Hepatic stellate cell (primary cell): Measurements from ENCODE around the gene ACTN4.

Experiments used
- DNase-seq: peaks from one replicate; pipeline ENCODE4 v3.0.0; 2011; ENCODE audit warnings: low spot score

The ACTN4 gene

DNA sequence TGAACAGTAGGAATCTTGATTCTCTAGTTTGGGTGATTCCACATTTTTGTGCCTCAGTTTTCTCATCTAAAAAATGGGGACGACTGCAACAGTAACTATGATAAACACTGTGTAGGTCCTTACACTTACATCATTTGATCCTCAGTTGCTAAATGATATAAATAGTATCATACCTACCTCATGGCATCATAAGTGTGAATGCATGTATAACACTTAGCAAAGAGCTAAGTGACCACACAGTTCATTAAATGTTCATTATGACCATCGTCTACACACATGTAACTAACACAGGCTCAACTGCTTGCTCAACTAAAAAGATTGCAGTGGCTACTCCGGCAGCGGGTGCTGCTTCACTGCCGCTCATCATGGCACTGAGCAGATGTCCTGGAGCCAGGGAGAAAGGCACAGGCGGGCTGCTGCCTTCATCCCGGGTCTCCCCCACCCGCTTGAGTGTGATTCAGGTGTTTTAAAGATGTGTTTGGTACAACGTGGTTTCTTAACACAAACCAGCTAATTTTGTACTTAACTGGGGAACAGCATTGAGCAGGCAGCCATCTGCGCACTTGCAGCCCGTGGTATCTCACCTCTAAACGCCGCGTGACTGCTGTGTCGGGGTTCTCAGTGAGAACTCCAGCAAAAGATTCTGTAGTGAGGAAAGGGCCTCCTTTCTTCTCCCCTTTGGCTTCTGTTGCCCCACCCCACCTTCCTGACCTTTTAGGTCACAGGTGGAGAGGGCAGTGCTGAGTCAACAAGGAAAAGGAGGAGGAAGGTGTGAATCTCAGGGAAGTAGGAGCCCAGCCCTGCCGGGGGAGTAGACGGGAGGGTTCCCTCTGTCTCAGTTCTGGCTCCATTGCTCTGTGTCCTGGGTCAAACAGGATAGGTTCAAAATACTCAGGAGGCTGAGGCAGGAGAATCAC lies 11.7 kb upstream of the ACTN4 start:
- no peak for DNase-seq

DNA sequence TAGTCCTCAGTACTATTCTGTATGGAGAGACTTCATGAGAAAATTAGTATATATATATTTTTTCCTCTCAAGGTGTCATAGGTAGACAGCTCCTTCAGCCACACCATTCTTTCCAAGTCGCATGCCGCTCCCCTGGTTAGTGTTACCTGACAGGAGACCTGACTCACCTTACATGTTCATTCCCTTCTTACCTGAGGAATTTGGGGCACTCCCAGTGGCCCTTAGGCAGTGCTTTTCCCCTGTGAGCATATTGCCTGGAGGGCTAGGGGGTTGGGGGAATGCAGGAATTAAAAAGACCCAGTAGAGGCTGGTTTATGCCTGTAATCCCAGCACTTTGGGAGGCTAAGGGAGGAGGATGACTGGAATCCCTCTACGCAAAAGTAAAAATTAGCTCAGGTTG lies 9.0 kb upstream of the ACTN4 start:
- DNase-seq = no peak

DNA sequence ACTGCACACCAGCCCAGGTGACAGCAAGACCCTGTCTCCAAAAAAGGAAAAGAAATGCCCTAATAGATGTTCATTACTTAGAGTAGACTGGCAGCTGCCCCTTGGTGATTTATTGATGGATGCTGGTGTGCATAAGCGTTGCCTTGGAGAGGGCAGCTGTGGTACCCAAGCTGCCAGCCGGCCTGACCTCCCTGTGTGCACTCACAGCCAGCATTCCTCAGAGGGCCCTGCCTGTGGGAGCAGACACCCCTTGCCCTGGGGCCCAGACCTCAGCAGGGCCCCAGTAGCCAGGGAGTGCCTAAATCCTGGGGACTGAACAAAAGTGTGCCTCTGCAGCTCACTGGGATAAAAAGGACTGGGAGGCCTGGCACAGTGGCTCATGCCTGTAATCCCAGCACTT lies 7.8 kb upstream of the ACTN4 start:
- DNase-seq = no peak

DNA sequence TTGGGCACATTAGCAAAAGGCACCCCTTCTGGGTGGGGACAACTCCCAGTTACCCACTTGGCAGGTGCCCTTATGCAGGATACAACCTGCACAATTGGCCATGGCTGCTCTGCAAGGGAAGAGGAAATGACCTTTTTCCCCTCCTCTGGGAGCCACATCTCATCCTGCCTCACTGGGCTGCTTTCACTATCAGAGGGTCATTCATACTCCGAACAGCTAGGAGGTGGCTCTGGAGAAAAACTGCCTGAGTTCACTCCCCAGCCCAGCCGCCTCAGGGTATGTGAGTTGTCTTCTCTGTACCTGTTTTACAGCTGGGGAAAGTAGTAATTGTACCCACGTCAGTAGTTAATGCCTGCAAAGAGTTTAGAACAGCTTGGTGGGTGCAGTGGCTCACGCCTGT lies 7.1 kb upstream of the ACTN4 start:
- no peak for DNase-seq

DNA sequence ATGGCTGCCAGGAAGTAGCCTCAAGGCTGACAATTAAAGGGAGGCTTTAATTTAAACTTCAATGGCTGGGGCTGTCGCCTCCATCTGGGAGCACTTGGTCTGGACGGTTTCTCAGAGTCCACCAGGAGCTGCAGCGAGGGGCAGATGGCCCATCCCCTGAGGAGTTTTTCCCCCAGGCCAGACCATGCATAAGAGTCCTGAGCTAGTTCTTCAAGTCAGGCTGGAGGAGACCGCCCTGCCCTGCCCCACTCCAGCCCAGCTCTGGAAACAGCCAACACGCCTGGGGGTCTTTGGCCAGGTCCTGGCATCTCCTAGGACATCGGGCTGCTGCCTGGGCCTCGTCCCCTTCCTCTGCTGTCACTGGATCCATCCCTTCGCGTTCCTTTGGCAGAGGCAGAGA lies 5.3 kb upstream of the ACTN4 start:
- DNase-seq = no peak

GRCh38 chr19:38644719-38645118 lies 2.7 kb upstream of the ACTN4 start:
- no peak for DNase-seq

- DNase-seq = no peak
These were observed 718 bp downstream of the ACTN4 start for GRCh38 chr19:38647966-38648768.

DNA sequence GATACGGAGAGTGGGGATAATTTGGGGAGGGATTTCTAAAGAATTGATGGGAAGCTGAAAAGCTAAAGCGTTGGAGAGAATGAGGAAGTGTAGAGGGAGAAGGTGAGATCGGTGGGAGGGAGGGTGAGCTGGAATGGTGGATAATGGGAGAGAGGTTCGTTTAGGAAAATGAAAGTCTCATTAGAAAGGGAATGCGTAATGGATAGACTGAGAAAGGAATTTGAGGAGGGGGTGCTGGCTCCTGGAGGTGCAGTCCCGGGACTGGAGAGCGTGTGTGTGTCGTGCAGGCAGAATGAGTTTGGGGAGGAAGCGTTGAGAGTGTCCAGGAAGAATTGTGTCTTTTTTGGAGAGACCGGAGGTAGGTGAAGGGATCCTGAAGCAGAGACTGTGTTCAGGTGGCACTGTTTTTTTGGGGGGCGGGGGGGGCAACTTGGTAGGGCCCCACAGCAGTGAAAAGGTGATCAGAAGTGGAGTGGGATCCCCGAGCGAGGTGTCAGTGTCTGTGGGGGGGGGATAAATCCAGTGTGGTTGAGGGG lies 1.4 kb downstream of the ACTN4 start:
- no peak for DNase-seq

DNA sequence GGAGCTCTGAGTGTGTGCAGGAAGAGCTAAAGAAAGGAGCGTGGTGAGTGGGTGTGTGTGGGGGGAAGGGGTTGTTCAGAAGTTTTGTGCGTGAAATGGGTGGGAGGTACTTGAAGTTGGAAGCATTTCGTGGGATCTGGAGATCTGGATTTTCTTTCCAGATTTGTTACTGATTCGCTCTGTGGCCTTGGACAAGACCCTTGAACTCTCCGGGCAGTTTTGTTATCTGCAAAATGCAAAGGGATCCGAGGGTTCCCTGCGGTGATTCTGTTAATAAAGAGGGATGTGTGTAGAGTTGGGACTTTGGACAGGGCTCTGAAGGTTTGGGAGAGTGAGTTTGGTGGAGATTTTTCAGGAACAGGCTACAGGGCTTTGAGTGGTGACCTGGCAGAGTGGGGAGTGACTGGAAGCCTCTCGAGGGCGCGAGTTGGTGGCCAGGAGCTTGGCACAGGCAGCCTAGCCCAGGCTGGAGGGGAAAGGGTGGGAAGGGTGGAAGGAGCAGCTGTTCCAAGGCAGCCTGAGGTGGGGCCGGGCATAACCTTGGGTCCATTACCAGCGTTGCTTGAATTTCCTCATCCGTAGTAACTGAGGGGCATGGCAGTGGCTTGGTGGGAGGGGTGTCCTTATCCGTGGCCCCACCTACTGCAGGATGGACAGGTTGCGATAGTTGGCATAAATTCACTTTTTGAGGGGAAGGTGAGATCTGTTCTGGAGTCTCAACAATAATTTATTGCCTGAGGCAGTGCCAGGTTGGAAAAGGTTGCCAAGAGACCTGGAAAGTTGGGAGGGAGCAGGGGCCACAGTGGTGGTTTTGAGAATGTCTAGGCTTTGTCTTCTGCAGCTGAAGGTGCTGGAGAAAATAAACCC lies 2.1 kb downstream of the ACTN4 start:
- no peak for DNase-seq

DNA sequence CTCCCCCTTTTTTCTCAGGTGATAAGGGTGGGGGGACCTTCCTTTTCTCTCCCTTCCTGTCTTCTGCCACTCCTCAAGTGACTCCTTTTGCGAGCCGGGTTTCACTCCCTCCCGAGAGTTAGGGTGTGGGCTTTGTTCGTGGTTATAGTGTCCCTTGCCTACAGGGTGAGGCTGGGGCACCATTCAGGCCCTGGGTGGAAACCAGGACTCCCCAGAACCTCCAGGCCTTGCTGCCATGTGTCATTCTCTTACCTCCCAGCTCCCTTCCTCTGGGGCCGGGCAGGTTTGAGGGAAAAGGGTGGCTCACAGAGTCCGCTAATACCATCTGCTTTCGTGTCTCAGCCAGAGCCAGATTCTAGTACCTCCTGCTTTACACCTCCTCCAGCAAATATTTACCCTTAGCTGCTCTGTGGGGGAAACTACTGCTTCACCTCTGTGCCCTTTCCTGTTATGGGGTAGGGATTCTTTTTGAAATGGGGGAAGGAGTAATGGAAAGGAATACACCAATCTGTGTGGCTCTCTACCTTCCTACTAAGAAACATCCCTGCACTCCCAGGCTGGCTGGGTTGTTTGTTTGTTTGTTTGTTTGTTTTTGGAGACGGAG lies 2.8 kb downstream of the ACTN4 start:
- DNase-seq = no peak

DNA sequence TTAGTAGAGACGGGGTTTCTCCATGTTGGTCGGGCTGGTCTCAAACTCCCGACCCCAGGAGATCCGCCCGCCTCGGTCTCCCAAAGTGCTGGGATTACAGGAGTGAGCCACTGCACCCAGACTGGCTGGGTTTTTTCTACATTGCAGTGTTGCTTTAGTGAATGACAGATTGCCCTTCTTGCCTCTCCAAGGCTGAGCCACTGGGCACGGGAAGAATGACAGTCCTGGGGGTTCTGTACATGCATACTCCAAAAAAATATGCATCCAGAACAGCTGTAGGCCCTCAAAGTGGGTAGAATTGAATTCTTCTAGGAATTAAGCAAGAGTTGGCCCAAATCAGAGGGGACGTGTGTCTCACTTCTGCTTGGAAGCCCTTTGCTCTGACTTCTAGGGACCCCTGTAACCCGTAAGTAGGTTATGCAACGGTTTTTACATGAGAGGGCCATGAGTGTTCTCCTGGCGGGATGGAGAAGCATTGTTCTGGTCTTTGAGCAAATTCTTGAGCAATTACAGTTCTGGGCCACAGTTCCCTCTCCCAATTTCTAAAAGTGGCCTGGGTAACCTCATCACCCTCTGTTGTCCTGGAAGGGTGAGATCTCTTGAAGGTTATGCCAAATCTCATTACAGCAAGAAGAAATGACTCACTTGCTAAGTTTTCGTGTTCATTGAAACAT lies 3.6 kb downstream of the ACTN4 start:
- peak; percentile 60 for DNase-seq

DNA sequence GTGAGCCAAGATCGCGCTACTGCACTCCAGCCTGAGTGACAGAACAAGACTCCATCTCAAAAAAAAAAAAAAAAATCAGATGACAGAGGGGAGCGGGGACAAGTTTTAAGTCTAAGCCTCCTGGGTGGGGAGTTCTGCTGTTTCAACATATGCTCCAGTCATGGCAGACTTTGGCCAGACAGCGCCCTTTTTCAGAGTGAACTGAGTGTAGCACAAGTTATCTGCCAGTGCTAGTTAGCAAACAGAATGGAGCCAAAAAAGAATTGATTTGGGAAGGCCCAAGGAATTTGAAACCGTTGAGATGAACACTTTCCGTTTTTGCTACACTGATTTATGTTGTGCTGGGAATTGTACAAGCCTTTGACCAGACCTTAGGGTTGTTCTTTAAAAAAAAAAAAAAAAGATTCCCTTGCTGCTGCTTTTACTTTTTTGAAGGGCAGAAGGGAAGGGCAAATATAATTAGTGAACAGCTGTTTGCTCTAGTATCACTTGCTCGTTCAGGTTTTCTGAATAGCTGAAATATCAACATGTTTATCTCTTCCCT lies 5.7 kb downstream of the ACTN4 start:
- DNase-seq = no peak

- no peak for DNase-seq
These were observed 7.2 kb downstream of the ACTN4 start for GRCh38 chr19:38654628-38655055.

- DNase-seq = no peak
These were observed 7.8 kb downstream of the ACTN4 start for GRCh38 chr19:38655148-38655824.

- no peak for DNase-seq
These were observed 8.9 kb downstream of the ACTN4 start for GRCh38 chr19:38656171-38656981.

DNA sequence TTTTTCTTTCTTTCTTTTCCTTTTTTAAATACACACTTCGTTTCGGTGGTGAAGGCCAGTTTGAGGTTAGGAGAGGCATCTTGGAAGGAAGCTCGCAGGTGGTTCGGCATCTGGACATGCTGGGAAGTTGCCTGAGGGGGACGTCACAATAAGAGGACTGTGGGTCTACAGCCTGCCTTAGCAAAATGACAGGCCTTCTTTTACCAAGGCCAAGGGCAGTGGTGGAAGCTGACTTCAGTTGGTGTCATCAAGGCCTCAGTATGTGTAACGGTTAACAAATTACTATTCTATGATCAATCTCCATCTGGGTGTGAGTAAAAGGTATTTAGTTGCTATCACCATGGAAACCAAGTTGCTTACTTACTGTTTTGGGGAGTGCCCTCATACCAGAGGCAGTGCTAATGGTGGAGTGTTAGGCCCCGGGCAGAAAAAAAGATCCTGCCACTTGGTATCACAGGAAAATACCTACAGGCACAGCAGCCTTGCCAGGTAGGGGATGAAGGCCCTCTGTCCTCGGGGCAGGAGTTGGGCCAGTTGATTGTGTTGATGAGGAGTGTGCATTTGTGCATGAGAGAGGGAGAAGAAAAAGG lies 10.3 kb downstream of the ACTN4 start:
- DNase-seq = no peak

GRCh38 chr19:38658462-38659306 lies 11.2 kb downstream of the ACTN4 start:
- peak; percentile 82 for DNase-seq

DNA sequence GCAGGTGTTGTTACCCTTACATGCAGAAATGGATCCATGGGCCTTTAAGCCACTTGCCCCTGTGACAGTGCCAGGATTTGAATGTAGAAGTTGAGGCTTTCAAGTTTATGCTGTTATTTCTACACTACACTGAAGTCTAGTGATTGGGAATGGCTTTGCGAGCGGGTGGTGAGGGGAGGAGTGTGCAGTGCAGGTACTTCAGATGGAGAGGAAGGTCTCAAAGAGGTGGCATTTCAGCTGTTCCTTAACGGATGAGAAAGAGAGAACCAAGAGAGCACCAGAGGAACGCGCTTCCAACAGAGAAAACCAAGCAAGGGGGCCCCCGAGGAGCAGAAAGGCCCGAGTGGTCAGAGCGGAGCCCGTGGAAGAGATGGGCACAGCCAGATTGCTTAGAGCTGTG lies 13.3 kb downstream of the ACTN4 start:
- DNase-seq = no peak
